DOHH2 (cell line): Measurements from ENCODE around the gene ORMDL3.

ENCODE experiments used
- H3F3A ChIP-seq: fragments of 200-600 bp; sonication (generic), shearing (Covaris generic); 2 replicates; pipeline ENCODE4 v1.6.0; 2016; ENCODE audit warnings: antibody characterized with exemption, mild to moderate bottlenecking; ENCODE audit not compliant: control insufficient read depth, insufficient read depth
- H3K27ac ChIP-seq: fragments of 200-600 bp; sonication (generic); 2 replicates; pipeline ENCODE4 v1.5.1; 2014; ENCODE audit warnings: low read depth, mild to moderate bottlenecking, low read length, moderate library complexity
- H3K27me3 ChIP-seq: fragments of 200-600 bp; sonication (generic); 2 replicates; pipeline ENCODE4 v1.6.1; 2014; ENCODE audit warnings: mild to moderate bottlenecking, low read length, mixed read lengths; ENCODE audit not compliant: control insufficient read depth
- H3K36me3 ChIP-seq: fragments of 200-600 bp; sonication (generic); 2 replicates; pipeline ENCODE4 v1.6.1; 2014; ENCODE audit warnings: mild to moderate bottlenecking, low read length, moderate library complexity, mixed read lengths; ENCODE audit not compliant: control insufficient read depth
- H3K4me1 ChIP-seq: fragments of 200-600 bp; sonication (generic); 2 replicates; pipeline ENCODE4 v1.6.1; 2014; ENCODE audit warnings: mild to moderate bottlenecking, low read length, mixed read lengths; ENCODE audit not compliant: control insufficient read depth
- H3K4me2 ChIP-seq: fragments of 200-600 bp; sonication (generic); 2 replicates; pipeline ENCODE4 v1.6.0; 2014; ENCODE audit warnings: mild to moderate bottlenecking, low read length, moderate library complexity
- H3K4me3 ChIP-seq: fragments of 200-600 bp; sonication (generic); 2 replicates; pipeline ENCODE4 v1.5.1; 2014; ENCODE audit warnings: mild to moderate bottlenecking, low read length, mixed read lengths
- H3K79me2 ChIP-seq: fragments of 200-600 bp; sonication (generic); 2 replicates; pipeline ENCODE4 v1.6.1; 2014; ENCODE audit warnings: mild to moderate bottlenecking, low read length, mixed read lengths; ENCODE audit not compliant: control insufficient read depth
- H3K9me2 ChIP-seq: fragments of 200-600 bp; sonication (generic); replicated peaks from 2 replicates; pipeline ENCODE4 v1.6.1; 2014; ENCODE audit warnings: mild to moderate bottlenecking, low read length, mixed read lengths; ENCODE audit not compliant: control insufficient read depth
- H3K9me3 ChIP-seq: fragments of 200-600 bp; sonication (generic); 2 replicates; pipeline ENCODE4 v1.6.1; 2014; ENCODE audit warnings: antibody characterized with exemption, low read length, mixed read lengths; ENCODE audit not compliant: control insufficient read depth, insufficient read depth
- H4K20me1 ChIP-seq: fragments of 200-600 bp; sonication (generic); 2 replicates; pipeline ENCODE4 v1.6.0; 2014; ENCODE audit warnings: low read depth, mild to moderate bottlenecking, antibody characterized with exemption, low read length, moderate library complexity; ENCODE audit not compliant: control insufficient read depth, insufficient read depth
- EZH2phosphoT487 ChIP-seq: fragments of 200-600 bp; sonication (generic); IDR thresholded peaks from 2 replicates; pipeline ENCODE4 v1.6.1; 2017; ENCODE audit warnings: borderline replicate concordance, mild to moderate bottlenecking, antibody characterized with exemption, low read length, moderate library complexity, mixed read lengths
- TF ChIP-seq, protein P1 (sequence below): fragments of 200-600 bp; sonication (generic); IDR thresholded peaks from one replicate; pipeline ENCODE4 v1.5.1; 2014; ENCODE audit warnings: antibody characterized with exemption, mild to moderate bottlenecking, low read depth, low read length; ENCODE audit not compliant: poor library complexity, severe bottlenecking

Gene ORMDL3

DNA sequence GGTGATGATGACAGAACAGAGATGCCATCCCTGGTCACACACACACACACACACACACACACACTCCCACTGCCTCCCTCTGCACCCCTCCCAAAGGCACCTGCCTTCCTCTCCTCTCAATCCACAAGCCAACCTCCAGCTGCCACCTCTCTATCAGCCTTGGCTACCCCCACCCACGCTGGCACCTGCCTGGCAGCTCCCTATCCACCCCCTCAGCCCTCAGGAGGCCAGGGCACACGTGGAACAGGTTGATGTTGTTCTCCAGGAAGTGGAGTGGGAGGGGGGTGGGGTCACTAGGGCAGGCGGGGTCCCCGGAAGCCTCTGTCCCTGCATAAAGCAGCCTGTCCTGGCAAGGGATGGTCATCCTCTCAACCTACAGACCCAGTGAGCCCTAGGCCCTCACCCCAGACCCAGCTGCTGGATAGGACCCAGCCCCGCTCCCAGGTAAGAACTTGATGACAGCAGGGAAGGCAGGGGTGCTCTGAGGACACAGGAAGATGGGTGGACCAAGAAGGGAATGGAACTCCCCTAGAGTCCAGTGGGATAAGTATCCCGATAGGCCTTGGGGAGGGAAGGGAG lies 35.3 kb upstream of the ORMDL3 start, which contains the start of gene GSDMA:
GSDMA (plus strand) TSS at position 363 of the 579 bp plus-strand sequence. CDS start 2,684 bp downstream, outside the sequence.
- TF ChIP-seq, protein P1, sequence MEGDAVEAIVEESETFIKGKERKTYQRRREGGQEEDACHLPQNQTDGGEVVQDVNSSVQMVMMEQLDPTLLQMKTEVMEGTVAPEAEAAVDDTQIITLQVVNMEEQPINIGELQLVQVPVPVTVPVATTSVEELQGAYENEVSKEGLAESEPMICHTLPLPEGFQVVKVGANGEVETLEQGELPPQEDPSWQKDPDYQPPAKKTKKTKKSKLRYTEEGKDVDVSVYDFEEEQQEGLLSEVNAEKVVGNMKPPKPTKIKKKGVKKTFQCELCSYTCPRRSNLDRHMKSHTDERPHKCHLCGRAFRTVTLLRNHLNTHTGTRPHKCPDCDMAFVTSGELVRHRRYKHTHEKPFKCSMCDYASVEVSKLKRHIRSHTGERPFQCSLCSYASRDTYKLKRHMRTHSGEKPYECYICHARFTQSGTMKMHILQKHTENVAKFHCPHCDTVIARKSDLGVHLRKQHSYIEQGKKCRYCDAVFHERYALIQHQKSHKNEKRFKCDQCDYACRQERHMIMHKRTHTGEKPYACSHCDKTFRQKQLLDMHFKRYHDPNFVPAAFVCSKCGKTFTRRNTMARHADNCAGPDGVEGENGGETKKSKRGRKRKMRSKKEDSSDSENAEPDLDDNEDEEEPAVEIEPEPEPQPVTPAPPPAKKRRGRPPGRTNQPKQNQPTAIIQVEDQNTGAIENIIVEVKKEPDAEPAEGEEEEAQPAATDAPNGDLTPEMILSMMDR: no peak
- Histone ChIP-seq H4K20me1 (no peaks in the 10 kb centered on the region), H3K4me2 (no peak within 1 kb of the TSS), H3K4me1 (peaks cover 26% of the 10 kb centered on the region), H3K27me3 (0 out of 2 replicates have a peak, but pooled peaks cover 7% of the 10 kb centered on the region), H3K4me3 (no peak within 1 kb of the TSS), H3K9me3 (no peaks in the 10 kb centered on the region), H3K79me2 (no peaks in the 10 kb centered on the region), H3K9me2 (no peaks in the 10 kb centered on the region), H3K27ac (no peak within 1 kb of the TSS), H3F3A (no peaks in the 10 kb centered on the region), H3K36me3 (no peaks in the 10 kb centered on the region)

DNA sequence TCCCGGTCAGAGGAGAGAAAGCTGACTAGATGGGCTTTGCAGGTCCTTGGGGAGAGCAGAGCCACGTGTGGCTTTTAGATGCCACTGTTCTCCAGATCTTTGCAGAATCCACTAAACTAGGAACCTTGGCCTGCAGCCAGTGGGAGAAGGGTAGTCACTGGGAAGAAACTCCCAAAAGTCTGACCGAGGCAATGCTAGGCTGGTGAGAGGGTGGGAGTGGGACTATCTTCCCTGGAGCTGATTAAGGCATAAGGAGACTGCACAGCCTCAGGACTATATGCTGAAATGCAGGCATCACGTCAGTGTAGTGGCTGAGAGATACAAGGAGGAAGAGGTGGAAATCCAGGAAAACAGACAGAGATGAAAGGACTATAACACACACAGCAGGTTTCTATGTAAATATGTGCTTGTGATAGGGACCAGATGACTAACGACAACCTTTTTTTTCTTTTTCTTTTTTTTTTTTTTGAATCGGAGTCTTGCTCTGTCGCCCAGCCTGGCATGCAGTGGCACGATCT lies 33.2 kb upstream of the ORMDL3 start:
- H3K4me2 ChIP-seq: no peak overlapping the region

DNA sequence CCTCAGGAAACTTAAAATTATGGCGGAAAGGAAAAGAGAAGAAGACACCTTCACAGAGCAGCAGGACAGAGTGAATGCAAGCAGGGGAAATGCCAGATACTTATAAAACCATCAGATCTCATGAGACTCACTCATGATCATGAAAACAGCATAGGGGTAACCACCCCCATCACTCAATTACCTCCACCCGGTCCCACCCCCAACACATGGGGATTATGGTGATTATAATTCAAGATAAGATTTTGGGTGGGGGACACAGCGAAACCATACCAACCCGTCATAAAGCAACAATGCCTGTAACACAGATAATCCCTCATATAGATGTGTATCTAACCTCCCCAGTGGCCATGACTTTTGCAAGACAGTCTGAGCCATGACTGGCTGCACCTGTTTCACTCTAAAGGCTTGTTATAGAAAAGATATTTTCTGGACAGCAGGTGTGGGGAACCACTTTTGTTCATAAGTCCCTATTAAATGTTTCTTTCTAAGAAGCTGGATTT lies 28.4 kb upstream of the ORMDL3 start:
- Histone ChIP-seq H3K4me2 (no peak overlapping the region), H4K20me1 (no peaks in the 10 kb centered on the region)

More for the DNA sequence above, 33.2 kb upstream of the ORMDL3 start:
- H3K9me2 ChIP-seq: no peaks in the 10 kb centered on the region
- no peak for TF ChIP-seq EZH2phosphoT487
- TF ChIP-seq, protein P1: no peak
- H3K36me3 ChIP-seq: no peaks in the 10 kb centered on the region
- peaks cover 19% of the 10 kb centered on the region for H3K4me1 ChIP-seq
- no peaks in the 10 kb centered on the region for H3K79me2 ChIP-seq
- H3K27ac ChIP-seq: no peak overlapping the region
- no peak overlapping the region for H3K4me3 ChIP-seq
- H3F3A ChIP-seq: no peaks in the 10 kb centered on the region
- 0 out of 2 replicates have a peak, but pooled peaks cover 5% of the 10 kb centered on the region for H3K27me3 ChIP-seq
- no peaks in the 10 kb centered on the region for H4K20me1 ChIP-seq
- no peaks in the 10 kb centered on the region for H3K9me3 ChIP-seq

More for the DNA sequence above, 28.4 kb upstream of the ORMDL3 start:
- no peaks in the 10 kb centered on the region for H3K36me3 ChIP-seq
- H3K79me2 ChIP-seq: no peaks in the 10 kb centered on the region
- H3K9me3 ChIP-seq: no peaks in the 10 kb centered on the region
- H3K4me3 ChIP-seq: no peak overlapping the region
- H3K27ac ChIP-seq: no peak overlapping the region
- H3K27me3 ChIP-seq: peaks cover 5% of the 10 kb centered on the region
- H3K4me1 ChIP-seq: peaks cover 25% of the 10 kb centered on the region
- peaks cover 4% of the 10 kb centered on the region; the same call in 1 of the 2 replicates for H3F3A ChIP-seq
- TF ChIP-seq, protein P1: no peak
- TF ChIP-seq EZH2phosphoT487: no peak
- H3K9me2 ChIP-seq: no peaks in the 10 kb centered on the region
